NCI-H2196 (cell line): ENCODE results near the gene RFTN1.

ENCODE experiments used
- DNase-seq: peaks from one replicate; lab custom pipeline; 2025; ENCODE audit not compliant: unreplicated experiment; lab: John Stamatoyannopoulos, UW

Gene RFTN1

DNA sequence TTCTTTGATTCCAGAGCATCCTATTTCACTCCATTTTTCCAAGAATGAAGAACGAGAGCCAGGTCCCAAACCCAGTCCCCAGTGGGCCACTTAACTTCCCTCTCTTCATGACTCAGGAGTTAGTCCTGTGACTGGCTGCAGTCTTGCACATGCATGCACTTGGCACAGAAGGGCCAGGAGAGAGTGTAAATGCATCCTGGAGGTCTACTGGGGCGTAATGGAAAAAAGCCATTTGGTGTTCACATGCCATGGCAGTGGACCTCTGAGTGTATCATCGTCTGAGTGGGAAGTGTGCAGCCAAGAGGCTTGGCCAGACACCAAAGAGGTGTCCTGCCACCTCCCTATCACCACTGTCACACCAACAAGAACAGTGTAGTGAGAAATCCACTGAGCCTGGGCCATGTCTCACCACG lies 15.1 kb upstream of the RFTN1 start:
- DNase-seq: no peak

DNA sequence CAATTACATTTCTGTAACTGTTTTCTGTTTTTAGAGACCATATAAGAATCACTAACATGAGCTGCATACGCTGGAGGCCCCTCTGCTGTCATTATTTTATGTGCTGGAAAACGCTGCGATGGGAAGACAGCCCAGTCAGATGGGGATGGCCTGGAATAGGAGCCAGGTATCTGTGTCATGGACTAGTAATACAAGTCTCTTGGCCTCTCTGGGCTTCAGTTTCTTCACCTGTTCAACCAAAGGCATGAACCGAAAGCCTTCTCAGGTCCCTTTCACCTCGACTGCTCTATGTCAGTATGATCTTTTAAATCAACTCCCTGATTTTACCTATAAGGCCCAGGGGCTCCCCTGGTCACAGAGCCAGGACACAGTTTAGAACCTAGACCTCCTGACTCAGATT lies 14.6 kb upstream of the RFTN1 start:
- no peak for DNase-seq

DNA sequence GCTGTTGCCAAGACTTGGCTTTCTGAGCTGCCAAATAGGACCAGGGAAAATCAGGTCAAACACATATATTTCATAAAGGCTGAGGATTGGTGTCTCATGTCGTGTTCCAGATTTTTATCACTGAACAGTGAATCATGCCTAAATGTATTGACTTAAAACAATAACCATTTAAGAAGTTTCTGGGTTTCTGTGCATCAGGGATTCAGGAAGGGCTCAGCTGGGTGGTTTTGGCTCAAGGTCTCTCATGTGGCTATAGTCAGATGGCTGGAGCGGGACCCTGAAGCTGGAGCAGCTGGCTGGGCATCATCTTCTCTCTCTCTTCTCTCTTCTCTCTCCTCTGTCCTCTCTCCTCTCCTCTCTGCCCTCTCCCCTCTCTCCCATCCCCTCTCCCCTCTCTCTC lies 10.7 kb upstream of the RFTN1 start:
- DNase-seq: no peak

DNA sequence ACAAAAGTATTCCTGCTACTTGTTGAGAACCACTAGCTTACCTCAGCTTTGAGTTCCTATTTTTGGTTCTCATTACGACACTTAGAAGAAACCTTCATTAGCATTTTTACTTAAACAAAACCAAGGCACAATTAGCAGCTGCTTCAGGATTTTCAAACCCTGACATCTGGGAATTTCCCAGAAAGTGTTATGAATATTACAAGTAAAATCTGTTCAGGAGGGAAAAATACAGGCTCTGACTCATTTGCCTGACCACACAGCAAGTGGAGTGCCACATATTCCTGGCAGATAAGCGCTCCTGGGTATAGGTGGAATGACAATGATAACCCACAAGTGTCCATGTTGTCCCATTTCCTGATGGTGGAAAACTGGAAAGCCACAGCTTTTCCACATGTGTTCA lies 10.3 kb upstream of the RFTN1 start:
- no peak for DNase-seq

DNA sequence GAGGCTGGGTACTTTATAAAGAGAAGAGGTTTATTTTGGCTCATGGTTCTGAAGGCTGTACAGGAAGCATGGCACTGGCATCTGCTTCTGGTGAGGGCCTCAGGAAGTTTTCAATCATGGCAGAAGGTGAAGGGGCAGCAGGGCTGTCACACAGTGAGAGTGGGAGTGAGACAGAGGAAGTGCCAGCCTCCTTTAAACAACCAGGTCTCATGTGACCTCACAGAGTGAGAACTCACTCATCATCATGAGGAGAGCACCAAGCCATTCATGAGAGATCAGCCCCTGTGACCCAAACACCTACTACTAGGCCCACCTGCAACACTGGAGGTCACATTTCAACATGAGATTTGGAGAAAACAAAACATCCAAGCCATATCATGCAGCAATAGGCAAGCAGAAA lies 9.3 kb upstream of the RFTN1 start:
- no peak for DNase-seq

DNA sequence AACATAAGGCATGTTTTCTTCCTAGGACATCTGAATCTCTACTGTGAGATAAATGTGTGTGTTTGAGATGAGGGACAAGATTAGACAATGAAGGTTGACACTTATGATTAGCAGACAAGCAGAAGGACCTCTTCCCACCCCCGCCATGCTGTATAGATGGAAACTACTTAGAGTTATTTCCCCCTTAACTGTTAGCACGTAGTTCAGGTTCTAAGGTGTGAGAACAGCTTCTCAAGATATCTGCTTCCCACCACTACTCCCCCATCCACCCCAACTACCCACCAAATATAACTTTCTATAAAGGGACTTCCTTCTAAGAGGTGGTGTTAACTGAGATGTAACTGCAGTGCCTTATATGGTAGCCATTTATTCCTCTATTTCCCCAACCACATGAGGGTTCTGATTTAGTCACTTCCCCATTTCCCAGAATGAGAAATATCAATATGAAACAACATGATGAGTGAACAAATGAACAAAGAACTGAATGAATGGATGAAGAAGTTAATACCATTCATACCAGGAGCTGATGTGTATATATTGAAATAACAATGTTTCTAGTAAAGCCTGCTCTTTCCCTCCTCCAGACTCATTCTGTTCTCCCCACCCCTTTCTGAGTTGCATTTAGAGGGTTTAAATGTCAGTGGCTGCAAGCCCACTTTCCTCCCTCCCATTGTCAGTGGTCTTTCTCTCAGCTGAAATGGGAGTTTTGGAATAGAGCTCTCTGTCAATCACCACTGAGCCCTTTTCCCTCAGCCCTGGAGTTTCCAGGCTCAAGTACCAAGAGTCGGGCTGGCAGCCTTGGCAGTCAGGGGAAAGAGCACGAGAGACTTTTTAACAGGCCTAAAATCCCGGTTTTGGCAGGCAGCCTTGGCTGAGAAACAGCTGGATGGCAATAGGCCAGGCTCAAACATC lies 7.7 kb upstream of the RFTN1 start:
- no peak for DNase-seq

DNA sequence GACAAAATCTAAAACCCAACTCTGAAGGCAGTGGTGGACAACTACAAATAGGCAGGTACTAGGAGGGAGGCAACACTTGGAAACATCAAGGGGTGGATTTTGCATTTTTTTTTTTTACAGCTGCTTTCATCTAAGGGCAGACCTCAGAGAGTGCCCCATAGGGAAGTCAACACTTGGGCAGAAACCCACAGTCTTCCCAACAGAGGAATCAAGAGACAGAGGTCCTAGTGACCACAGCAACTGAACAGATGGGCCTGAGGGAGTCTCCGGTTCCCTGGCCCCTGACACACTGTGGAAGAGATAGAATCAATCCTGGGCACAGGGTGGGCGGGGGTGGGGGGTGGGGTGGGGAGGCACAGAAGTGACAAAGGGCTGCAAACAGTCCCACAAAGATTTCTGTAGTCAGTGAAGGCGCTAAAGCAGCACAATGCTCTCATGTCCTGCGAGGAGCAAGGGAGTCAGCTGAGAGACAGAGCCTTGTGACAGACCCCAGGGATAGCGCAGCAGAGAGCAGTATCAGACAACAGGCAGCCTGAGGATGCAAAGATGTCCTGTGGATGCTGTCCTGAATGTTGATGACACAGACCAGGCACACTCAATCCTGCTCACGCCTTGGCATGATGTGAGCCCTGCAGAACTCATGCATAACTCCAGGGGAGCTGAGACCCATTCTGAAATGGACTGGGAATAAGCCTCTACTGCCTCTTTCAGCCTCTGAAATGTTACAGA lies 6.9 kb upstream of the RFTN1 start:
- no peak for DNase-seq

DNA sequence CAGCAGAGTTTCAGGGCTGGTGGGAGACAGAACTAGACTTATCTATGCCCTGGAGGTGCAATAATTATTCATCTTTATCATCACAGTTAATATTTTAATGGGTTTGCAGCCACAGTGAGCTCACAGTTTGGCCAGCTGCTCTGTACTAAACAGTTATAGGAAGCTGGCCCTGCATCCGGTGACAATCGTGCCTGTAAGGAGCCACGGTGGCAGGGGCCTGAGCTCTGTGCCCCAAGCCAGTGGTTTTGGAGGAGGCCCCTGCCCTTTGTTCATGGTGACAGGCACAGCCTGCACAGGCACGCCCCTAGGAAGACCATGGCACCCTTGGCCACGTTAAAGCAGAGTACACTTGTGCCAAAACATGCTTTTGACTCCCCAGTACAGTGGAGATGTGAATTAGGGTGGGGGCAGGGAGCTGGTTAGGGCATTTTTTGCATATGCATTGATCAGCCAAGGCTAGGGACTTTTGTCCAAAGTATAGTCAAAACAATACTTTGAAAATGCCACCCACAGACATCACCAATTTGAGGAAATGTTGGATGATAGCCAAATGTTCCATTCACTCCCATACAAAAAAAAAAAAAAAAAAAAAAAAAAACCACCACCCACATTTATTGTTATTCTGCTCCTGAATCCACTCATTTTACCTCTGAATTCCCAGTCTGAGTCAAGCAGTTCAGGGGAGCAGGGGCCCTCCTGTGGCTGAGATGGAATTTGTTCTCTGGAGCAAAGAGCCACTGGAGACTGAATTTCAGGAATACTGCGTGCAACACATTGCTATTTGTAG lies 3.4 kb upstream of the RFTN1 start:
- DNase-seq: no peak

DNA sequence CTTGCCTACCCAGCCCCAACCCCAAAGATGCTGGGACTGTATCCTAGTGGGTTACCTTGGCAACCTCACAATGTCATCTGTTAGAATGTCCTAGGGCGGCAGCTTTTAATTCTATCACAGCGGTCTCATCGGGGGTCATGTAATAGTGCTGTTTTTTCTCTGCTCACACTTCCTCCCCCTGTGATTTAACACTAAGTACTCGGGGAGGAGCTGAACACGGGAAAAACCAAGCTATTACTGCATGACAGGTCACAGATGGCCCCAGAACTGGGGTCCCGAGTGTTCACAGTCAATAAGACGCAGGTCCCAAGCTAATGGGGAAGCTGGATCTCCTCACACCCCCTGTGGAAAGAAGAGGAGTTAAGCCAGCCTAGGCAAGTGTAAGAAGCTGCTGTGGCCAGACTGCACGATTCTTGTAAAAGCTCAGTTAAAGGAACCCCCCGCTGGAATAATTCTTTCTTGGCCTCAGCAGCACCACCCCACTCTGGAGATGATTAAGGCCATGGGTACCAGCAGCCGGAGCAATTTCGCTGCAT lies 2.5 kb upstream of the RFTN1 start:
- no peak for DNase-seq

DNA sequence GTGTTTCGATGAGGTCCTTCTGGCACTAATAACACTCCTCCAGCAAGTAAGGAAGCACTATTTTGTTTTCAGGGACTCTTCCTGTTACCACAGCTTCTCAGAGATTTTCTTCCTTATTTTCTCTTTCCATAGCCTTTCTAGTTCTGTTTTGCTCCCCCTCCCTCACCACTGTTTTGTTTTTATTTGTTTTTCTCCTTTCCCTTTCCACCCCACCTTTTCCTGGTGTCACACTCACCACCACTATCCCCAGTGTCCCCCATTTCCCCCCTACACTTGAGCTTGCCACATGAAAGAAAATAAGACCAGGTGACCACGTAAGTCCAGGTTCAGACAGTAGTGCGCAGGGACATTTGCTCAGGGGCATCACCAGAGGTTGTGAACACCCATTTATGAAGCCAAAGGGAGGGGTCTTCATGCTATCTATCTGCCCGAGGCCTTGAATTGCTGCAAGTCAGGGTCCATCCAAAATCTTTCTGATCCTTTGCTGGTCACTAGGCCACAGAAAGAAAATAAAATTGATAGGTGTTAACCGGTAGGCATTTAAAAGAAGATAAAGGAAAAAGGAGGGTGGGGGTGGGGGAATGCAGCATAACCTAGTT lies 1.4 kb upstream of the RFTN1 start:
- no peak for DNase-seq

DNA sequence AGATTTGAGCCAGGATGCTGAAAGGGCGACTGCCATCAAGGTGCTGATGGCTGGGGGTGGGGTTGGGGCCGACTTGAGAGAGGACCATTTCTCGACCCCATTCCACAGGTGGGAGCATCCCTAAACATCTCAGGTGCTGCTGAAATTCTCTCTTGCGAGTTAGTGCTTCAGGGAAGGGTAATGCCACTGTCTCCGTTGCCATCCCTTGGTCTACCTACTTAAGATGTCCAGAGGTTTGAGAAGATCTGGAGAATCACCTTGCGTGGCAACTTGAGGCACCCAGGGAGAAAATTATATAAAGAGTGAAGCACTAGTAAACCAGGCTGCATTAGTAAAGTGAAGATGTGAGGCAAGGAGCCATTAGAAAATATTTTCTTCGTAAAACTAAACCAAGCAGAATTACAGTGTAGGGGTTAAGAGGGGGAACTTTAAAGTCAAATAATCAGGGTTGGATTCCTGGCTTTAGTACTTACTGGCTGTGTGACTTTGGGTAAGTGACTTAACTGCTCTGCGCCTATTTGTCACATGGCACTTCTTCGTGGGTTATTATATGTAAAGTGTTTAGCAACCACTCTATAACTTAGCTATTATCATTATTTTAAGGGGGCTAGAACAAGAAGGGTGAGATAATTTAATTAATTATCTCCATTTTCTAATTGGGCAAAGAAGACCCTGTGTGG lies 662 bp upstream of the RFTN1 start:
- no peak for DNase-seq

DNA sequence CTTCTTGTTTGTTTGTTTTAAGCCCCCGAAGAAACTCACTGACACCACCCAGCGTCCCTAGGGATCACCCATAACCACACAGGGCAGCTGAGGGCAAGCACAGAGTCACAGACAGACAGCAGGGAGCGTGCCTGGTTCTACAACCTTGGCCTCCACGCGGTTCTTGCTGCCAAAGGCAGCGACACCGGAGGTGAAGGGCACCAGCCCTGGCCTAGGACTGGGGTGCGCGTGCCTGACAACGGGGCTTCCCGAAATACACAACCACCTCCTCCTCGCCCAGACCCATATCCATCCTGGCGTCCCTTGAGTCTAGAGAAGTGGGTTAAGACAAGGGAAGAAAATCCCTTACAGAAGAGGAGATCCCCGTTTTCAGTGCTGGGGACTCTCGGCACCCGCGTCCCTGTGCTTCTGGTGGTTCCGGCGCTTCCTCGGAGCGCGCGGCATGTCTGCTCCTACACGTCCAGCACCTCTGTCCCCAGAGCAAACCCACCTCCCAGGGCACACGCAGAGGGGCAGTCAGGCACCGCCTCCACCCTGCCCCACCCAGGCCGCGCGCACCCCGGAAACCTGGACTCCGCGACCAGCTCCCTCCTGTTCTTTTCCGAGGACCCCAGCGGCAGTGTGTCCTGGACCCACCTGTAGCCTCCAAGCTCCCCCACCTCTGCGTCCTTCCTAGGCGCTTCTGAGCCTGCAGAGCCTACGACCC lies 911 bp downstream of the RFTN1 start:
- no peak for DNase-seq

DNA sequence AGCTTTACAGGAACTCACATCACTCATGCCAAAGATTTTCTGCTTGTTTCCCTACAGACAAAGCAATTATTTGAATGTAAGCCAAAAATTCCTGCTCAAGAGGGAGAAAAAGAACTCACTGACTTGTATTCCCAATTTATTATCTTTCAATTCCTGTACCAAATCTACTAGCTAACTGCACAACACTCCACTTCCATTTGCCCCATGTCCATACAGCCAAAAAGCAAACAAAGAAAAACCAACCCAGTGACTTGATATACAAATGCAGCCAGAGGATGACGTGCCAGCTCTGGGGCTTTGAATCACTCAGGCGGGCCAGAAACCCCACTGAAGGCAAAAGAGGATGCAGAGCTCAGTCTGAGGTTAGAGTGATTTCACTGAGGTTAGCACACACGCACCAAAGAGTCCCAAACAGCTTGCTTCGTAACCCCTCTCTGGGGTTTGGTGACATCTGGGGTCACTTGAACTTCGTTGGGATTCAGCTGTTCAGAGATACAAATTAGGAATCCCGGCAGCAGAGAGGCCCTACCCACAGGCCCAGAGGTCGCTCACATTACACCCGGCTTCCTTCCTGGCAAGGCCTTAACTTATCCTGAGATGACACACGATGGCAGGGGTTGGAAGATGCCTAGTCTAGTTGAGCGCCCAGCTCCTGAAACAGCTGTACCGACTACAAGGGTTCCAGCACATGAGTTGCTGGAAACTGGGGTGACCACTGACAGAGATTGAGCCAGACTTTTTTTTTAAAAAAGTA lies 1.6 kb downstream of the RFTN1 start:
- no peak for DNase-seq

DNA sequence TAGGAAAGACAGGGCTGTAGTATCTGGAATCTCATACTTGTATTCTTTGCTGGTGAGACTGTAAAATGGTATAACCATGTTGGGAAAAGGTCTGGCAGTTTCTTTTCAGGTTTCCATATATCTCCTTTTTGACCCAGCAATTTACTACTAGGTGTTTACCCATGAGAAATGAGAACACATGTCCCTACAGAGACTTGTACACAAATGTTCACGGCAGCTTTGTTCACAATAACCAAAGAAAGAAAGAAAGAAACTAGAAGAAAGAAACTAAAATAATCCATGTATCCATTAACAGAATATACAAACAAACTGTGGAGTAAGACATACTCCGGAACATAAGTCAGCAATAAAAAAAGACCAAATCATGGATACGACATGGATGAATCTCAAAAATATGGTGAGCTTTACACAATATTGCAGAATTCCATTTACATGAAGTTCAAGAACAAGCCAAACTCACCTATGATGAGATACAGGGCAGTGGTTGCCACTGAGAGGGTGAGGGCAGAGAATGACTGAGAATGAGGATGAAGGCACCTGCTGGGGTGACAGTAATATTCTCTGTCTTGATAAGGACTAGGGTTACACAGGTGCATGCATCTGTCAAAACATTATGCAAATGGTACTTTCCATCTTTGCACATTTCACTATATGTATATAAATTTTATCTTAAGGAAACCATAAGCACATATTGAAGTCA lies 2.7 kb downstream of the RFTN1 start:
- no peak for DNase-seq

DNA sequence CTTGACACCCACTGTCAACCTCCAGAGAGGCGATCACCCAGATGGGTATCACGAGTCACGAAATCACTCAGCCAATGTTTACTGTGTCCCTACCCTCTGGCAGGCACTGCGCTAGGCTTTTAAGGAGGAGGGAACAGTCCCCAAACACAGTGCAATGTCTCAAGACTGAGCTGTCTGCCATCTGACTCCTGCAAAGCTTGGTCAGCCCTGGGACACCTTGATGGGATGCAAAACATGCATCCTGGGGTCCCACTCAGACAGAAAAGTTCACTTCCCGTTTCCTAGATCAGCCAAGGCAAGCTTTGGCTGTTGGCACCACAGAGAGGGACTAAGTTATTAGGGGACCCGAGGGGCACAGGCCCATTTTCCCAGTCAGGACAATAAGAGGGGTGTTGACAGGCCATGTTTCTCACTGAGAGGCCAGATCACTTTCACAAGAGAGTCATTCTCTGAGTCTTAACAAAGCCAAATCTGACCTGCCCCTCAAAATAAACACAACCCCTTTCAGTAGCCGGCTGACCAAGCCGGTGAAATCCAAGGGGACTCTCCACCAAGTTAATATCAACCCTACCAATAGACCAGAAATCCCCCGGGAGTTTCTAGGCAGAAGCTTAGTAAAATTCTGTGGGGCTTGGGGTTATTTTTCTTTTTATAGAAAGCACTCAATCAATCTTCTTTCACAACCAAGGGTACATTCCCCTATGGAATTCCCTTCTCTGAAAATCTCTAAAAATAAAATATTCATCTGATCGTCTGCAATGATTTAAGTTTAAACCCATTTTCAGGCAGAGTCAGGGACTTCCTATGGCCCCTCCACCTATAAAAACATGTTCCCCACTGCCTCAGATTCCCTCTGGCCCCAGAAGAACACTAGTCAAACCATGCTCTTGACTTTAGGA lies 3.5 kb downstream of the RFTN1 start:
- DNase-seq: no peak

DNA sequence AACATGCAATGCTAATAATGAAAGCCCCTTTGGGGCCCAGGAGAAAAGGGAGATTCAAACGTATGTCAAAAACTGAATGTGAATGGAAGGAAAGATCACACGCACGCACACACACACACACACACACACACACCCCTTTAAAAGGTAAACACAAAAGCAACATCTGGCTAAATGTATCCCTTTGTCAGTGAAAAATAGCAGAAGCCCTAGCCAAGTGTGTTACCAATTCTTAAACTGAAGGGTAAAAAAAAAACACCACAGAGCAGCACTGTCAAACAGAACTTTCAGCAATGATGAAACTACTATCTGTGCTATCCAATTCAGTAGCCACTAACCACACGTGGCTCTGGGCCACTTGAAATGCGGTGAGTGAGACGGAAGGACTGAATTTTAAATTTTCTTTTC lies 4.9 kb downstream of the RFTN1 start:
- DNase-seq: no peak

DNA sequence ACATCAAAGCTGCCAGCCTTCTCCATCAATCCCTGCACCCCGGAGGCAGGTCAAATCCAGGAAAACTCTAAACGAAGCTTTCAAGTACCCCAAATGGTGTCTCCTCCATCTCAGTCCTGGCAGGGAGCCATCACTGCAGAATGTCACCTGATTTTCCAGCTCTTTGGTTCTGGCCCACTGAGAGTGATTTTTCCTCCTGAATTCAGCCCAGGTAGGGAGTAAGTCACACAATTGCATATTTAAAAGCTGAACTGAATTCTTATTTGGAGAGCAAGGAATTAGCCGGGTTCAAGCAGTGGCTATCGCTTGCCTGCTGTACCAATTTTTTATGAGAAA lies 5.3 kb downstream of the RFTN1 start:
- DNase-seq: no peak
